Lung (tissue), 12 donors: Measurements from ENCODE around the gene SPRED2. TPM values are rescaled to one million over a fixed set of nuclear protein-coding genes. Genes with fewer than 3 reads are reported as not detected.

ENCODE experiments used
- ATAC-seq: fragments of 200-7000 bp; cut with Tn5 transposase; one replicate; pipeline ENCODE4 v1.9.1; 2020; ENCODE audit warnings: moderate number of reproducible peaks; ENCODE audit not compliant: insufficient read depth, low FRiP score
- DNase-seq, 3 donors: peaks; one replicate each; pipeline ENCODE4 v3.0.0-alpha.2; 2013 to 2017
- H3K27ac ChIP-seq, 2 donors: one replicate each; pipeline ENCODE4 v1.5.1; 2013; ENCODE audit warnings: mild to moderate bottlenecking in 2 of 2, moderate library complexity in 2 of 2, control low read depth in 1 of 2, inconsistent platforms in 1 of 2, low read depth in 1 of 2, low read length in 1 of 2
- H3K27me3 ChIP-seq, 3 donors: one replicate each; pipeline ENCODE4 v1.5.1; 2013; ENCODE audit warnings: low read length in 2 of 3; ENCODE audit not compliant: control insufficient read depth in 3 of 3, insufficient read depth in 3 of 3
- H3K36me3 ChIP-seq, 4 donors: one replicate each; pipeline ENCODE4 v1.5.1; 2013; ENCODE audit warnings: low read length in 4 of 4, mild to moderate bottlenecking in 1 of 4, moderate library complexity in 1 of 4; ENCODE audit not compliant: control insufficient read depth in 4 of 4, insufficient read depth in 4 of 4
- H3K4me1 ChIP-seq, 5 donors: one replicate each; pipeline ENCODE4 v1.5.1; 2013; ENCODE audit warnings: low read length in 5 of 5, mild to moderate bottlenecking in 2 of 5, moderate library complexity in 1 of 5; ENCODE audit not compliant: control insufficient read depth in 5 of 5, insufficient read depth in 5 of 5
- H3K4me3 ChIP-seq: one replicate; pipeline ENCODE4 v1.5.1; 2013; ENCODE audit warnings: mild to moderate bottlenecking, control low read depth, moderate library complexity
- H3K9ac ChIP-seq, 2 donors: one replicate each; pipeline ENCODE4 v1.5.1; 2013; ENCODE audit warnings: low read length in 2 of 2, control low read depth in 1 of 2; ENCODE audit not compliant: insufficient read depth in 1 of 2
- H3K9me3 ChIP-seq, 4 donors: one replicate each; pipeline ENCODE4 v1.5.1; 2013; ENCODE audit warnings: low read length in 3 of 4, mild to moderate bottlenecking in 1 of 4, moderate library complexity in 1 of 4; ENCODE audit not compliant: control insufficient read depth in 4 of 4, insufficient read depth in 3 of 4
- WGBS, 2 donors: extraction: QIAGEN DNeasy Blood & Tissue Kit; methylation state at CpG; one replicate each; pipeline ENCODE4 v1.1.7; 2013; 5-methylcytosine and 5-hydroxymethylcytosine counted together
- polyA plus RNA-seq, 2 donors: library from polyadenylated mRNA; stranded (reverse); fragments of 200-250 nt; gene quantifications; one replicate each; pipeline ENCODE4 v1.2.1, GENCODE V29; 2013
- total RNA-seq, 2 donors: library from RNA; depleted of rRNA in 1 of 2; stranded (reverse); fragments of >200 nt in 1 of 2; gene quantifications; one replicate each; pipeline ENCODE4 v1.2.1, GENCODE V29; 2014 to 2021
- TF ChIP-seq, protein P1 (sequence below): IDR thresholded peaks from 2 replicates; pipeline ENCODE4 v1.5.1; 2012; ENCODE audit warnings: mild to moderate bottlenecking; ENCODE audit errors: control extremely low read depth, extremely low read depth
- donor health status: control.
- donor health status: control.
- donor health status: Bipolar disorder and iron deficiency.
- donor health status: healthy.
- donor health status: DM: yes; HTN: yes; CAD: no.

Gene SPRED2
- total and polyA plus RNA-seq, 4 donors, result 11.7 to 36.4 (median 19.6) TPM

GRCh38 chr2:65388596-65389390 lies 43.6 kb downstream of the SPRED2 start:
- Histone ChIP-seq H3K27me3 (no peaks in the 10 kb centered on the region), H3K9ac (no peak overlapping the region), H3K4me1 (peaks cover 4 to 25% (median 8%) of the 10 kb centered on the region in 5 donors), H3K9me3 (no peaks in the 10 kb centered on the region), H3K4me3 (no peak overlapping the region), H3K36me3 (no peaks in the 10 kb centered on the region), H3K27ac (no peak overlapping the region)
- no peak for DNase-seq
- TF ChIP-seq, protein P1, sequence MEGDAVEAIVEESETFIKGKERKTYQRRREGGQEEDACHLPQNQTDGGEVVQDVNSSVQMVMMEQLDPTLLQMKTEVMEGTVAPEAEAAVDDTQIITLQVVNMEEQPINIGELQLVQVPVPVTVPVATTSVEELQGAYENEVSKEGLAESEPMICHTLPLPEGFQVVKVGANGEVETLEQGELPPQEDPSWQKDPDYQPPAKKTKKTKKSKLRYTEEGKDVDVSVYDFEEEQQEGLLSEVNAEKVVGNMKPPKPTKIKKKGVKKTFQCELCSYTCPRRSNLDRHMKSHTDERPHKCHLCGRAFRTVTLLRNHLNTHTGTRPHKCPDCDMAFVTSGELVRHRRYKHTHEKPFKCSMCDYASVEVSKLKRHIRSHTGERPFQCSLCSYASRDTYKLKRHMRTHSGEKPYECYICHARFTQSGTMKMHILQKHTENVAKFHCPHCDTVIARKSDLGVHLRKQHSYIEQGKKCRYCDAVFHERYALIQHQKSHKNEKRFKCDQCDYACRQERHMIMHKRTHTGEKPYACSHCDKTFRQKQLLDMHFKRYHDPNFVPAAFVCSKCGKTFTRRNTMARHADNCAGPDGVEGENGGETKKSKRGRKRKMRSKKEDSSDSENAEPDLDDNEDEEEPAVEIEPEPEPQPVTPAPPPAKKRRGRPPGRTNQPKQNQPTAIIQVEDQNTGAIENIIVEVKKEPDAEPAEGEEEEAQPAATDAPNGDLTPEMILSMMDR, result no peak
- ATAC-seq, result no peak
- 85 to 89% methylated on average over 3 of the region's 3 CpGs for WGBS, 2 donors

- Histone ChIP-seq H3K9ac (no peak overlapping the region), H3K36me3 (no peaks in the 10 kb centered on the region), H3K4me1 (peaks cover 9 to 28% (median 15%) of the 10 kb centered on the region in 5 donors), H3K4me3 (no peak overlapping the region), H3K9me3 (no peaks in the 10 kb centered on the region), H3K27ac (no peak overlapping the region), H3K27me3 (no peaks in the 10 kb centered on the region)
- DNase-seq (no peak), ATAC-seq (no peak)
- WGBS, 2 donors, result 95 to 96% methylated on average over 16 of the region's 16 CpGs
- TF ChIP-seq, protein P1, result no peak
Observed at GRCh38 chr2:65388051-65388531, 44.3 kb downstream of the SPRED2 start.

DNA sequence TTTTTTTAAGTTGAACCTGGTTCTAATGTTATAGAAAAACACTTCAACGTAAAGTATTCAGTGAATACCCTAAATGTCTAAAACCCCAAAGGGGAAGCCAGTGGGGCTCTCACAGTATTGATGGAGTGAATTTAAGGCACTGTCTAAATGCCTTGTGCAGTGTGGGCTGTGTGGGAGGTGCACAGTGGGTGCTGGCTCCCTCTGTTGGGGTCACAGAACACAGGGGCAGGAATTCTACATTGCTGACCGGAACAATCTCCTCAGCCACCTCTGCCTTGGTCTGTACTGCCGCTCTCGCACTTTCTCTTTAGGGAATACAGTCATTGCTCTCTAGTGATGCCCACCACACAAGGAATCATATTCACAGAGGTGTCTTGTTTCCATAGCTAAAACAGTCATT lies 45.4 kb downstream of the SPRED2 start:
- Histone ChIP-seq H3K4me3 (no peak overlapping the region), H3K27ac (no peak overlapping the region), H3K4me1 (peaks cover 9 to 31% (median 26%) of the 10 kb centered on the region in 5 donors), H3K27me3 (no peaks in the 10 kb centered on the region), H3K36me3 (no peaks in the 10 kb centered on the region), H3K9me3 (no peaks in the 10 kb centered on the region), H3K9ac (no peak overlapping the region)
- TF ChIP-seq, protein P1, result no peak
- 94 to 98% methylated on average over 4 of the region's 4 CpGs for WGBS, 2 donors
- DNase-seq (no peak), ATAC-seq (no peak)
